GM12878 (cell line): Measurements from ENCODE around the gene TDRD9. TPM values are rescaled to one million over a fixed set of nuclear protein-coding genes. Genes with fewer than 3 reads are reported as not detected.

ENCODE experiments used
- ATAC-seq: fragments of 200-7000 bp; cut with Tn5 transposase; 3 replicates; pipeline ENCODE4 v1.9.1; 2020; ENCODE audit warnings: mild to moderate bottlenecking, moderate library complexity
- BruUV-seq: library from RNA; stranded (reverse); fragments of 400-500 nt; replicated peaks from 2 replicates; lab custom pipeline; 2021; lab: Mats Ljungman, UMichigan
- CTCF ChIA-PET: fragments of 300-600 bp; sonication (Branson Sonifier 250); formaldehyde crosslinking; extraction: SDS; loops from one replicate; lab custom pipeline; 2021; ENCODE audit warnings: inconsistent platforms; lab: Yijun Ruan, JAX
- POLR2A ChIA-PET: fragments of 350-600 bp; formaldehyde crosslinking; extraction: SDS; loops from one replicate; lab custom pipeline; 2021; ENCODE audit warnings: inconsistent platforms; lab: Charles Lee
- RAD21 ChIA-PET: fragments of 300-600 bp; sonication (Branson Sonifier 250); formaldehyde crosslinking; loops from one replicate; lab custom pipeline; 2023; ENCODE audit warnings: antibody characterized with exemption; ENCODE audit not compliant: unreplicated experiment; lab: Charles Lee
- SMC1A ChIA-PET: fragments of 300-600 bp; sonication (Branson Sonifier 250); formaldehyde crosslinking; loops from one replicate; lab custom pipeline; 2023; ENCODE audit not compliant: unreplicated experiment, uncharacterized antibody; lab: Charles Lee
- DNase-seq: peaks from one replicate; pipeline ENCODE4 v3.0.0-alpha.2; 2011; ENCODE audit warnings: low read depth, low spot score
- FAIRE-seq: peaks from 3 replicates; lab custom pipeline; 2011; peaks lifted over from hg19 to GRCh38; lab: Jason Lieb, UNC
- H2AFZ ChIP-seq: 2 replicates; pipeline ENCODE4 v1.6.0; 2011; ENCODE audit warnings: low read depth, low read length, control low read depth; ENCODE audit not compliant: control insufficient read depth
- H3K27ac ChIP-seq: 2 replicates; pipeline ENCODE4 v1.5.1; 2011; ENCODE audit warnings: control low read depth; ENCODE audit not compliant: control insufficient read depth, insufficient read depth
- H3K27me3 ChIP-seq, 2 experiments: replicated peaks in 1 of 2; 2 replicates each; pipeline versions ENCODE4 v1.6.0 to v1.6.1; 2011; ENCODE audit warnings: low read length in 1 of 2; ENCODE audit not compliant: control insufficient read depth in 2 of 2, insufficient read depth in 2 of 2
- H3K36me3 ChIP-seq, 2 experiments: 2 replicates each; pipeline ENCODE4 v1.5.1; 2011; ENCODE audit warnings: low read length in 1 of 2; ENCODE audit not compliant: control insufficient read depth in 2 of 2, insufficient read depth in 2 of 2
- H3K4me1 ChIP-seq: 2 replicates; pipeline ENCODE4 v1.6.1; 2011; ENCODE audit warnings: mild to moderate bottlenecking, low read length, moderate library complexity, mixed read lengths; ENCODE audit not compliant: control insufficient read depth, insufficient read depth
- H3K4me2 ChIP-seq: 2 replicates; pipeline ENCODE4 v1.6.0; 2011; ENCODE audit warnings: control low read depth; ENCODE audit not compliant: control insufficient read depth, insufficient read depth
- H3K4me3 ChIP-seq: fragments of 200-600 bp; sonication (generic); 2 replicates; pipeline ENCODE4 v1.5.1; 2016
- H3K79me2 ChIP-seq: 2 replicates; pipeline ENCODE4 v1.6.0; 2011; ENCODE audit warnings: low read length; ENCODE audit not compliant: control insufficient read depth, insufficient read depth
- H3K9ac ChIP-seq: 2 replicates; pipeline ENCODE4 v1.8.0; 2011; ENCODE audit warnings: low read length, control low read depth, mixed read lengths; ENCODE audit not compliant: control insufficient read depth, insufficient read depth
- H3K9me3 ChIP-seq: replicated peaks from 3 replicates; pipeline ENCODE4 v1.5.1; 2011; ENCODE audit warnings: mild to moderate bottlenecking, low read length; ENCODE audit not compliant: control insufficient read depth, insufficient read depth
- H4K20me1 ChIP-seq: 2 replicates; pipeline ENCODE4 v1.6.0; 2011; ENCODE audit not compliant: control insufficient read depth, insufficient read depth
- BRCA1 ChIP-seq: IDR thresholded peaks from 2 replicates; pipeline ENCODE4 v1.6.1; 2011; ENCODE audit warnings: low read depth, low read length, improper control_type of control experiment
- CHD1 ChIP-seq: IDR thresholded peaks from 2 replicates; pipeline ENCODE4 v1.6.1; 2012; ENCODE audit warnings: low read depth, low read length, improper control_type of control experiment
- EED ChIP-seq: sonication (generic); IDR thresholded peaks from 2 replicates; pipeline ENCODE4 v1.6.1; 2016; ENCODE audit warnings: antibody characterized with exemption, low read depth
- HDGF ChIP-seq: fragments of 450-650 bp; IDR thresholded peaks from 2 replicates; pipeline ENCODE4 v1.6.1; 2016; ENCODE audit warnings: antibody characterized with exemption
- IRF3 ChIP-seq: fragments of 450-650 bp; IDR thresholded peaks from 2 replicates; pipeline ENCODE4 v1.6.1; 2014; ENCODE audit warnings: mild to moderate bottlenecking
- JUNB ChIP-seq: IDR thresholded peaks from 2 replicates; pipeline ENCODE4 v1.6.1; 2016; ENCODE audit warnings: antibody characterized with exemption, mild to moderate bottlenecking
- LARP7 ChIP-seq: fragments of 450-650 bp; IDR thresholded peaks from 2 replicates; pipeline ENCODE4 v1.6.1; 2017; ENCODE audit warnings: mild to moderate bottlenecking
- NFIC ChIP-seq: IDR thresholded peaks from 2 replicates; pipeline ENCODE4 v1.6.1; 2012; ENCODE audit warnings: low read depth, mild to moderate bottlenecking, inconsistent platforms, low read length, moderate library complexity
- PBX3 ChIP-seq: IDR thresholded peaks from 2 replicates; pipeline ENCODE4 v1.6.1; 2011; ENCODE audit warnings: mild to moderate bottlenecking, low read depth, low read length, moderate library complexity; ENCODE audit not compliant: insufficient replicate concordance
- SPI1 ChIP-seq: IDR thresholded peaks from 2 replicates; pipeline ENCODE4 v1.6.1; 2011; ENCODE audit warnings: low read depth, mild to moderate bottlenecking, low read length, moderate library complexity, borderline replicate concordance; ENCODE audit not compliant: insufficient read depth
- SREBF2 ChIP-seq: IDR thresholded peaks from 2 replicates; pipeline ENCODE4 v1.6.1; 2012; ENCODE audit warnings: mild to moderate bottlenecking, low read length
- USF2 ChIP-seq: IDR thresholded peaks from 2 replicates; pipeline ENCODE4 v1.6.1; 2011; ENCODE audit warnings: low read depth, low read length, improper control_type of control experiment, borderline replicate concordance
- ZBTB4 ChIP-seq: fragments of 450-650 bp; formaldehyde crosslinking; IDR thresholded peaks from 2 replicates; pipeline ENCODE4 v1.4.0; 2022; ENCODE audit warnings: mild to moderate bottlenecking, moderate library complexity
- ZNF207 ChIP-seq: fragments of 450-650 bp; IDR thresholded peaks from 2 replicates; pipeline ENCODE4 v1.6.1; 2014; ENCODE audit warnings: antibody characterized with exemption, mild to moderate bottlenecking, borderline replicate concordance
- WGBS: methylation state at CpG from one replicate; pipeline ENCODE4 v1.1.6; 2016; ENCODE audit warnings: low lambda C conversion rate; ENCODE audit not compliant: insufficient replicate concordance, insufficient coverage; ENCODE audit errors: missing lambda C conversion rate; 5-methylcytosine and 5-hydroxymethylcytosine counted together
- in situ Hi-C: fragments of 300-500 bp; cut with MboI; formaldehyde crosslinking; loops from 9 replicates; pipeline ENCODE4 v1.14.3; 2018; ENCODE audit warnings: mixed read lengths
- intact Hi-C: fragments of 100-400 bp; cut with micrococcal nuclease; formaldehyde crosslinking; loops from one replicate; pipeline ENCODE4 v1.14.2; 2022; ENCODE audit not compliant: unreplicated experiment
- polyA plus RNA-seq, 11 experiments: library from polyadenylated mRNA; depleted of rRNA in 4 of 11; unstranded in 6 of 11; stranded (reverse) in 5 of 11; fragments of >200 nt; fragmentation: Nextera tagmentation in 4 of 11; fragmentation: Illumina TruSeq in 1 of 11; extraction: Ambion mirVana in 4 of 11; extraction: Trizol in 1 of 11; gene quantifications; 1 replicate in 1 of 11; 2 replicates in 10 of 11; pipeline versions ENCODE4 v1.2.1 to v1.2.3, GENCODE V29; 2011 to 2016; ENCODE audit warnings: inconsistent platforms in 2 of 11, missing spikeins in 2 of 11, low read depth in 1 of 11
- total RNA-seq, 4 experiments: library from RNA; depleted of rRNA in 3 of 4; stranded (reverse); fragments of >200 nt in 3 of 4; fragmentation: Illumina TruSeq in 1 of 4; extraction: Trizol in 1 of 4; gene quantifications; 2 replicates each; pipeline versions ENCODE4 v1.2.1 to v1.2.3, GENCODE V29; 2013 to 2021

The TDRD9 gene
- total and polyA plus RNA-seq, 10 of the 15 experiments (the other 5 are each of a cell fraction or from before 2014, with no cell fraction given), result 0.12 TPM; not detected in 9

- intact Hi-C loops, result no loop called here
- Histone ChIP-seq H3K36me3 (no peaks in the 10 kb centered on the region), H4K20me1 (no peaks in the 10 kb centered on the region), H3K27ac (no peak overlapping the region), H2AFZ (no peak overlapping the region), H3K4me2 (no peak overlapping the region), H3K4me3 (no peak overlapping the region), H3K27me3 (peaks cover 0 to 9% of the 10 kb centered on the region in 2 experiments; a peak in 2 of 4 replicates)
- whole genome bisulfite sequencing, result 23% methylated on average over 16 of the region's 16 CpGs
- in situ Hi-C loops, result no loop called here
- RAD21 ChIA-PET, result no interaction called here
- POLR2A ChIA-PET, result no interaction called here
- DNase-seq, result no peak
- BruUV-seq, result no TSS peak
- TF ChIP-seq SREBF2 (no peak), EED (no peak), LARP7 (no peak), NFIC (no peak), BRCA1 (no peak), IRF3 (no peak), ZBTB4 (CRISPR knock-in tag) (no peak), CHD1 (no peak), PBX3 (no peak), ZNF207 (no peak), SPI1 (no peak), JUNB (no peak), USF2 (no peak), HDGF (no peak)
- TF ChIP-seq, all 136 proteins: peak for 0
- Histone ChIP-seq H3K9ac (no peak overlapping the region), H3K9me3 (no peaks in the 10 kb centered on the region), H3K79me2 (no peaks in the 10 kb centered on the region), H3K4me1 (no peaks in the 10 kb centered on the region)
- ChIA-PET SMC1A (no interaction called here), CTCF (no interaction called here)
- ATAC-seq (no peak), FAIRE-seq (no peak)
Measured at GRCh38 chr14:104054222-104054905, 126.1 kb downstream of the TDRD9 start.
